Measurements from ENCODE around the gene CACNA1G.

Gene CACNA1G

DNA sequence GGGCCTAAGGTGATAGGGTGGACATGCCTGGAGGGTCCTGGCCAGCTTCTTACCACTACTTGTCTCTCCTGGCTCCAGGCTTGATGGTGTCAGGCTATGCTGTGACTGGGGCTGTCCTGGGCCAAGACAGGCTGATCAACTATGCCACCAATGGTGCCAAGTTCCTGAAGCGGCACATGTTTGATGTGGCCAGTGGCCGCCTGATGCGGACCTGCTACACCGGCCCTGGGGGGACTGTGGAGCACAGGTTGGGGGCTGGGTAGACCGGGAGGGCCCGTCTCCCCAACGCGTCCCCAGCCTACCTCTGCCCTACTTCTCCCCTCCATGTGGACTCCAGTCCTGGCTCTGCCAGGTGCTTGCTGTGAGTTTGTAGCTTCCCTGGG is 9.1 kb upstream of the CACNA1G start:
- TF ChIP-seq, protein P1, sequence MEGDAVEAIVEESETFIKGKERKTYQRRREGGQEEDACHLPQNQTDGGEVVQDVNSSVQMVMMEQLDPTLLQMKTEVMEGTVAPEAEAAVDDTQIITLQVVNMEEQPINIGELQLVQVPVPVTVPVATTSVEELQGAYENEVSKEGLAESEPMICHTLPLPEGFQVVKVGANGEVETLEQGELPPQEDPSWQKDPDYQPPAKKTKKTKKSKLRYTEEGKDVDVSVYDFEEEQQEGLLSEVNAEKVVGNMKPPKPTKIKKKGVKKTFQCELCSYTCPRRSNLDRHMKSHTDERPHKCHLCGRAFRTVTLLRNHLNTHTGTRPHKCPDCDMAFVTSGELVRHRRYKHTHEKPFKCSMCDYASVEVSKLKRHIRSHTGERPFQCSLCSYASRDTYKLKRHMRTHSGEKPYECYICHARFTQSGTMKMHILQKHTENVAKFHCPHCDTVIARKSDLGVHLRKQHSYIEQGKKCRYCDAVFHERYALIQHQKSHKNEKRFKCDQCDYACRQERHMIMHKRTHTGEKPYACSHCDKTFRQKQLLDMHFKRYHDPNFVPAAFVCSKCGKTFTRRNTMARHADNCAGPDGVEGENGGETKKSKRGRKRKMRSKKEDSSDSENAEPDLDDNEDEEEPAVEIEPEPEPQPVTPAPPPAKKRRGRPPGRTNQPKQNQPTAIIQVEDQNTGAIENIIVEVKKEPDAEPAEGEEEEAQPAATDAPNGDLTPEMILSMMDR (IDR thresholded peaks at IDR 0.05; ENCODE audit: low read depth, low read length, missing control alignments) = no peak
- no peak for DNase-seq (ENCODE audit: extremely low read depth, low read depth)
- H3K4me3 ChIP-seq (replicated peaks; ENCODE audit: low read depth, low read length) = no peak overlapping the region

DNA sequence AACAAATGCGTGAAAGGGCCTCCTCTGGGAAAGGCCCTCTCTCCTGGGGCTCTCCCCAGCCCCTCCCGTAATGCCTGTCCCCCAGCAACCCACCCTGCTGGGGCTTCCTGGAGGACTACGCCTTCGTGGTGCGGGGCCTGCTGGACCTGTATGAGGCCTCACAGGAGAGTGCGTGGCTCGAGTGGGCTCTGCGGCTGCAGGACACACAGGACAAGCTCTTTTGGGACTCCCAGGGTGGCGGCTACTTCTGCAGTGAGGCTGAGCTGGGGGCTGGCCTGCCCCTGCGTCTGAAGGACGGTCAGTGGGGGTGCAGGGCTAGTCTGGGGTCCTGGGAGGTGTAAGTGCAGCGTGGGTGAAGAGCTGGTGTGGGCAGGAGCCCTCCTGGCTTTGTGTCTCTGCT is 8.6 kb upstream of the CACNA1G start:
- no peak for DNase-seq (ENCODE audit: extremely low read depth, low read depth)
- H3K4me3 ChIP-seq (replicated peaks; ENCODE audit: low read depth, low read length) = no peak overlapping the region
- TF ChIP-seq, protein P1 (IDR thresholded peaks at IDR 0.05; ENCODE audit: low read depth, low read length, missing control alignments) = no peak

DNA sequence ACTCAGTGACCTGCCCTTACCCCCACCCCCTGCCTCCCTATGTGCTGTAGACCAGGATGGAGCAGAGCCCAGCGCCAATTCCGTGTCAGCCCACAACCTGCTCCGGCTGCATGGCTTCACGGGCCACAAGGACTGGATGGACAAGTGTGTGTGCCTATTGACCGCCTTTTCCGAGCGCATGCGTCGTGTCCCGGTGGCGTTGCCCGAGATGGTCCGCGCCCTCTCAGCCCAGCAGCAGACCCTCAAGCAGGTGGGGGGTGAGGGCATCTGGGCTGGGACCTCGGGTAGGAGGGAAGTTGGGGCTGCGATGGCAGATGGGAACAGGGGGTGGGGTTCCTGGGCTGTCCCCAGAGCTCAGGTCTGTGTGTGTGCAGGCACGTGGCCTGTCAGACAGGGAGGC is 6.3 kb upstream of the CACNA1G start:
- DNase-seq (ENCODE audit: extremely low read depth, low read depth) = no peak
- TF ChIP-seq, protein P1 (IDR thresholded peaks at IDR 0.05; ENCODE audit: low read depth, low read length, missing control alignments) = no peak
- no peak overlapping the region for H3K4me3 ChIP-seq (replicated peaks; ENCODE audit: low read depth, low read length)

DNA sequence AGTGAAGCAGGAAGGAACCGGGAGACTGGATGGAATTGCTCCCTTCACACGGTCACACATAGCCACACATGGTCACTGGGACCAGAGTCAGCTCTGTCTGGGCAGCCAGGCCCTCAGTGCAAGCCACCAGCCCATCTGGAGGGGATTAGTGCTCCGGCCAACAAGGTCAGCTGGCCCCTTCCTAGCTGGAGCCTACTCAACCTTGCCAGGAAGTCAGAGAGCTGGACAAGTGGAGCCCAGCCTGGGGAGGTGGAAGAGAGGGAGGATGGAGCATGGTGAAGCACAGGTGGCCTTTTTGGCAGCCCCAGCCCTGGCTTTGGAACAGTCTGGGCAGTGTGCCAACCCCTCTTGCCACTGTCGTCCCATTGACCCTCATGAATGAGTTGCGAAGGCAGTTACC is 3.7 kb upstream of the CACNA1G start:
- DNase-seq (ENCODE audit: extremely low read depth, low read depth) = no peak
- H3K4me3 ChIP-seq (replicated peaks; ENCODE audit: low read depth, low read length) = no peak overlapping the region
- TF ChIP-seq, protein P1 (IDR thresholded peaks at IDR 0.05; ENCODE audit: low read depth, low read length, missing control alignments) = no peak

DNA sequence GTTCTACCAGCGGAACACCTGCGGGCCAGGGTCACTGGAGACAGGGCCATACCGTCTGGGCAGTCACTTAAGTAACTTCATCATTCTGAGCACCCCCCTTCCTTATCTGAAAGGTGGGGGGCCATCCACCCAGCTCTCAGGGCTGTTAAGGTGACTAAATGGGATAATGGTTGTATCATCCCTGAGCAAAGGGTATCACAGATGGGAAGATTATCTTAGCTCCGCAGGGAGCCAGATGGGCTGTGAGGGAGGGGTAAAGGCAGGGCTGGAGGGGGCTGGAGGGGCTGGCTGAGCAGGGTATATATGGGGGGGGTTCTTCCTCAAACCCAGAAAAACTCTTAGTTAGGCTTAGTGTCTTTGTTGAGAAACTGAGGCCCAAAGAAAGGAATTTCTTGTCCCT is 2.9 kb upstream of the CACNA1G start:
- DNase-seq (ENCODE audit: extremely low read depth, low read depth) = no peak
- TF ChIP-seq, protein P1 (IDR thresholded peaks at IDR 0.05; ENCODE audit: low read depth, low read length, missing control alignments) = no peak

DNA sequence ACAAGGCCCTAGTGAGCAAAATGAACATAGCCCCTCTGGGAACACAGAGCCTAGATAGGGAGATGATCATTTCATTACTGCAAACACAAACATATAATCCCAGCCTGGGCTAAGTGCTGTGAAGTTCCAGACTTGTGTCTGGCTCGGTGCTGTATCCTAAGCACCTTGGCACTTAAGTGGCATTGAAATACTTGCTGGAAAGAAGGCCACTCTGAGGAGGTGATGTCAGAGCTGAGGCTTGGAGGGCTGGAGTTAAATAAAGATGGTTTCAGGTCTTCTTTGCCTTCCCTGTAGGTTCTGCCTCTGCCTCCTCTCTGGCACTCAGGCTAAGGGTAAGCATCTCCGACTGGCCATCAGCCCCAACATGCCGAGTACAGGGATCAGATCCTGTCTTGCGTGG is 2.4 kb upstream of the CACNA1G start:
- TF ChIP-seq, protein P1 (IDR thresholded peaks at IDR 0.05; ENCODE audit: low read depth, low read length, missing control alignments) = no peak
- DNase-seq (ENCODE audit: extremely low read depth, low read depth) = no peak
- H3K4me3 ChIP-seq (replicated peaks; ENCODE audit: low read depth, low read length) = no peak overlapping the region

More for the DNA sequence above, 2.9 kb upstream of the CACNA1G start:
- H3K4me3 ChIP-seq (replicated peaks; ENCODE audit: low read depth, low read length) = no peak overlapping the region

DNA sequence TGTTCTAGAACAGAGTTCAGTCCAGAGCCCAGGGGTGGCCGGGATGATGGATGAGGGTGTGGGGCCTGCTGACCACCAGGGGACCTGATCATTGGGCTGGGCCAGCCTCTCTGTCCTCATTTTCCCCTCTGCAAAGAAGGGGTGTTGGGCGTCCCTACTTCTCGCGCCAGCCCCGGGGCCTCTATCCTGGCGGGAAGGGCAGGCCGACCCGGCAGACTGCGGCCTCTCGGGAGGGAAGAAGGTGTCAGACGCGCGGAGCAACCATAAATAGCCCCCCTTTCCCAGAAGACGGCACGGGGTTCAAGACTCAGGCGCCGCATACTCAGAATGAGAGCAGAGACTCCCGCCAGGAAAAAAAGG is 2.0 kb upstream of the CACNA1G start:
- H3K4me3 ChIP-seq (replicated peaks; ENCODE audit: low read depth, low read length) = no peak overlapping the region

More for the DNA sequence above, 2.0 kb upstream of the CACNA1G start:
- no peak for DNase-seq (ENCODE audit: extremely low read depth, low read depth)
- TF ChIP-seq, protein P1 (IDR thresholded peaks at IDR 0.05; ENCODE audit: low read depth, low read length, missing control alignments) = no peak
